Immature natural killer cell (primary cell): Measurements from ENCODE around the gene TRPC5OS. TPM values are rescaled to one million over a fixed set of nuclear protein-coding genes. Genes with fewer than 3 reads are reported as not detected.

Experiments used
- polyA plus RNA-seq, 3 donors: library from polyadenylated mRNA; unstranded; fragments of 300-500 nt; fragmentation: Illumina TruSeq; gene quantifications; one replicate each; pipeline ENCODE4 v1.2.3, GENCODE V29; 2021

Gene TRPC5OS
- polyA plus RNA-seq, 3 donors from 2014 or later, result not detected

Other genes with a start within 250 kb of the TRPC5OS start
- gene ALG13, start 195.0 kb upstream of the TRPC5OS start, polyA plus RNA-seq, result 10 to 100 TPM; 29.7 to 38.2 (median 34.5) TPM
- gene TRPC5, start 206.6 kb downstream of the TRPC5OS start, polyA plus RNA-seq, result under 1 TPM in 1 of 3 donors, not detected in 2; 0.03 TPM
- gene RTL4, start 206.8 kb downstream of the TRPC5OS start, polyA plus RNA-seq, result not detected